Inflammatory macrophage treated with lipopolysaccharide for 4 hours (primary cell): ENCODE data around the gene SLC29A4.
A peak's percentile ranks its signal among the peaks of the same experiment; 100 is the strongest.
"Not testable (repeated sequence)": the region's sequence is repeated elsewhere in the genome, so short reads cannot be mapped to it uniquely, and the experiment has no call there.

ENCODE experiments used
- DNase-seq: peaks from one replicate; pipeline ENCODE4 v3.0.0-alpha.2; 2020

SLC29A4 gene, protein sequence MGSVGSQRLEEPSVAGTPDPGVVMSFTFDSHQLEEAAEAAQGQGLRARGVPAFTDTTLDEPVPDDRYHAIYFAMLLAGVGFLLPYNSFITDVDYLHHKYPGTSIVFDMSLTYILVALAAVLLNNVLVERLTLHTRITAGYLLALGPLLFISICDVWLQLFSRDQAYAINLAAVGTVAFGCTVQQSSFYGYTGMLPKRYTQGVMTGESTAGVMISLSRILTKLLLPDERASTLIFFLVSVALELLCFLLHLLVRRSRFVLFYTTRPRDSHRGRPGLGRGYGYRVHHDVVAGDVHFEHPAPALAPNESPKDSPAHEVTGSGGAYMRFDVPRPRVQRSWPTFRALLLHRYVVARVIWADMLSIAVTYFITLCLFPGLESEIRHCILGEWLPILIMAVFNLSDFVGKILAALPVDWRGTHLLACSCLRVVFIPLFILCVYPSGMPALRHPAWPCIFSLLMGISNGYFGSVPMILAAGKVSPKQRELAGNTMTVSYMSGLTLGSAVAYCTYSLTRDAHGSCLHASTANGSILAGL

DNA sequence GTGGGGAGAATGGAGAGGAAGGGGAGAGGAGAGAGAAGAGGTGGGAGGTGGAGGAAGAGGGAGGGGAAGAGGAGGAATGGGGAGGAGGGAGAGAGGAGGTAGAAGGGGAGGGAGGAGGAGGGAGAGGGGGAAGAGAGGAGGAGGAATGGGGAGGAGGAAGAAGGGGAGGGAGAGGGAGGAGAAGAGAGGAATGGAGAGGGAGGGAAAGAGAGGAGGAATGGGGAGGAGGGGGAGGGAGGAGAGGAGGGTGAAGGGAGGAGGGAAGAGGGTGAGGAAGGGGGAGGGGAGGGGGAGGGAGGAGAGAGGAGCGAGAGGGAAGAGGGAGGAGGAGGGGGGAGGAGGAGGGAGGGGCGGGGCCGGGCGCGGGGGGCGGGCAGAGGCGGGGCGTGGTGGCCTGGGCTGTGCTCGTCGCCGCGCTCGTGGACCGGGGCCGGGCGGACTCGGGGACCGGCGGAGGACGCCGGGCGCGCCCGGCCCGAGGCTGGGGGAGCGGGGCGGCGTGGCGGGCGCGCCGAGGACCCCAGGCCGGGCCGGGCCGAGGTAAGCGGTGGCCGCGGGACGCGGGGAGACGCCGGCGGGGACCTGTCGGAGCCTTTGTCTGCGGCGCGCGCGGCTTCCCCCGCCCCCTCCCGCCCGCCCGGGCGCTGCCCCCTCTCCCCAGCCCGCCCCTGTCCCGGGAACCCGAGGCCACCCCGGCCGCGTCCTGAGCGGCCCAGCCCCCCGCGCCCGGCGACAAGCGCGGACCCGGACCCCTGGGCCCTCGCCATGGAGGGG lies at the start of gene SLC29A4:
SLC29A4 (plus strand) TSS at position 401 of the 774 bp plus-strand sequence. CDS start 4,874 bp downstream, outside the sequence.
- DNase-seq = peak; percentile 20

DNA sequence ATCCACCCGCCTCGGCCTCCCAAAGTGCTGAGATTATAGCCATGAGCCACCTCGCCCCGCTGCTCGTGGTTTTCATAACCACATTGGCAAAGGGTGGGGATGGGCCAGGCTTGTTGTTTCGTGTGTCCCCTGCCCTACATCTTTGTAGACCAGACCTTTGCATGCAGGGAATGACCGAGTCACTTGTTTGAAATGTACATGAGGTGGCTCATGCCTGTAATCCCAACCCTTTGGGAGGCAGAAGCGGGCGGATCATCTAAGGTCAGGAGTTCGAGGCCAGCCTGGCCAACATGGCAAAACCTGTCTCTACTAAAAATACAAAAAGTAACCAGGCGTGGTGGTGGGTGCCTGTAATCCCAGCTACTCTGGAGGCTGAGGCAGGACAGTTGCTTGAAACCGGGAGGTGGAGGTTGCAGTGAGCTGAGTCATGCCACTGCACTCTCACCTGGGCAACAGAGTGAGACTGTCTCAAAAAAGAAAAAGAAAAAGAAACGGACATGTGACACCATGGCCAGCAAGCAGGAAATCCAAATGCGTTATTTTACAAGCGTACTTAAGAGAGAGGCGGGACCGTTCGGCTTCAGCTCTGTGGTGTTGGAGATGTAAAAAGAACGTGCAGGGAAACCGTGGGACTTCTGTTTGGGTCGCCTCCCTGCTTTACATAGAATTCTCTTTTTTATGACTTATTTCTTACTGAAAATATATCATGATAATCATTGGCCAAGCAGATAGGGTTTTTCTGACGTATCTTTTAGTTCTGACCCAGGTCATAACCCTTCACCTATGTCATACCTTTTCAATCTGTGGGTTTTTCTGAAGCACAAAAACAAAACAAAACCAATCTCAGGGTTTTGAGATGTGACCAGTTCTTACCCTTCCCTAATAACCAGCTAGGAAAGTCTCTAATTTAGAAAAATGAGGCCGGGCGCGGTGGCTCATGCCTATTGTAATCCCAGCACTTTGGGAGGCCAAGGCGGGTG lies 47.6 kb upstream of the SLC29A4 start:
- no peak for DNase-seq

DNA sequence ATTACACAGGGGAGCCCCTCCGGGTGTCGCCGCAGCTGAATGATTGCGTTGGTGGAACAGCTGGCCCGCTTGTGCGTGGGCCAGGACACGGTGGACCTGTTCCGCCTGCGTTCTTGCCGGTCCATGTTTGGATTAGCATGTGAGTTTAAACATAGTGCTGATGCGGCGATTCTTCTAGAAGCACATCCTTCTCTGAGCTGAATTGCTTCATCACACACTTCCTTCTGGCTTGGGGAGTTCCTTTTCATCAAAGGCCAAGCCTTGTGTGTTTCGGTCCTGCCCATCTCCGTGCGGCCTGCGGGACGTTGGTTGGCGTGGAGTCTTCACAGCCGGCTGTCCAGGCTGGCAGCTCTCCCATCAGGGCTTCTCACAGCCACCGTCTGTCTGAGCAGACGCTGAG lies 45.5 kb upstream of the SLC29A4 start:
- peak; percentile 91 for DNase-seq

DNA sequence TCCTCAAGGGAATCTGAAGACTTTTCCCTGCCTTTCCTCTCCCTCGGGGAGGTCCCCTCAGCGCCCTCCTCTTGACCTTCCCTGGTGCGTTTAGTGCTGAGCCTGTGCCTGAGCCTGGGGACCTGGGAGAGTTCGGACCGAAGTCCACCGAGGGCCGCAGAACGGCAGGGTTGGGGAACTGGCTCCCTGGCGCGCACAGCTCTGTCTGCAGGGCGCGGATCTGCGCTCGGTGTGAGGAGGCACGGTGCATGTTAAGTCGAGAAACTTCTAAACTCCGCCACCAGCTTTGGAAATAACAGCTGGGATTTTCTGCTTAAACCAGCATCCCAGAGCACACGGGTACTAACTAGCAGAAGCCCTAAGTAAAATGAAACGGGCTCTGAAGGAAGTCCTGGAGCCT lies 44.2 kb upstream of the SLC29A4 start:
- no peak for DNase-seq

DNA sequence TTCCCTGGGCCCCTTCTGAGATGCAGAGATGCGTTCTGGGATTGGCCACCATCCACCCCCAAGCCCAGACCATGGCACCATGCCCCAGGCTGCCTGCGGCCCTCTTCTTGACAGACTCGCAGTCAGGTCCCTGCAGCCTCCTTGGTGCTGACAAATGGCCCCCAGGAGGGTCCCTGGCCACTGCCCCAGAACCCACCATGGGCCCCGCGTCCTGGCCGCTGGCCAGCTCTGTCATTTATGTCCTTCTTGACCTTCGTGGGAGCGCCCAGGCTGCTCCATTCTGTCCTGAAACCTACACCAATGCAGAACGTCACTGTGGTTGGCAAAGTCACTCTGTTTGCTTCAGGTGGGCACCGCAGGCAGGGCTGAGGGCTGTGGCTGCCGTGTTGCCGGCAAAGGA lies 39.5 kb upstream of the SLC29A4 start:
- DNase-seq = no peak

DNA sequence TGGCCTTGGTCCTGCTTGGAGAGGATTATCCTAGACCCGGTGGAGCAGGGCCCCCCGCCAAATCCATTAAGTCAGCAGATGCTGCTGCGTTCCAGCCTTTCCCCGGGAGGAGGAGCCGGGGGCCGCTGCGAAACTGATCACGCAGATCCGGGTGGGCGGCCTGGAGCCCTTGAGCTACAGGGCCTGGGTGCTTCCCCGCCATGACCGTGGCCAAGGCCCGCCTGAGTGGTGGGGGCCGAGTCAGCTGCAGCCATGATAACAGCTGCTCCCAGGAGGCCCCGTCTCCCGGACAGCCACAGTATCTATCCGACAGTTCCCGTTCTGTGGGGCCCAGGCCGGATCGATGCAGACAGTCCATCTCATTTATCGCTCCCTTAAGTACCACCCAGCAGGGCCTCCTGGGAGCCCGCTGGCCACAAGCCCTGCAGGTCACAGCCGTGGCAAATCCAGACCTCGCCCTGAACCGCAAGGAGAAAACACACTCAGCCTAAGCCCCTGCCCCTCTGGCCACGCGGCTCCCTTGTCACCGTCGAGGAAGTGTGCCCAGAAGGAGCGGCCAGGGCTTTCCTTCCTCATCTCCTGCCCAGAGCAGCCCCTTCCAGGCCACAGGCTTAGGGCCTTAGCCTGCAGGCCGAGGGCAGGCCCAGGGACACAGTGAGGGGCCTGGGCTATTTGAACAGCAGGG lies 34.4 kb upstream of the SLC29A4 start:
- DNase-seq = no peak

DNA sequence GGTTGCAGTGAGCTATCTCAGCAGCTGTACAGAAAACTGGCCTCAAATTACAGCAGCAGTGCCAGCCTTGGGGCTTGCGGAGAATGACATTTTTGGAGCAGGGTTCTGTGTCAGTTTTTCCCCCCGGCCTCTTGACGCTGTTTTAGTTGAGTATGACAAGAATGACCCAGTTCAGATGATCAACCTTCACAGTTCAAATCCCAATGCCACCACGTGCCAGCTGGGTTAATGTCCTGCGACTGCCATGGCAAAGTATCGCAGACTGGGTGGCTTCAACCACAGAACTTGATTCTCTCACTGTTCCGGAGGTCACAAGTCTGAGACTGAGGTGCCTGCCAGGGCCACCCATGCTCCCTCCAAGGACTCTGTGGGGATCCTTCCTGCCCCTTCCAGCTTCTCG lies 32.0 kb upstream of the SLC29A4 start:
- DNase-seq = not testable (repeated sequence)

DNA sequence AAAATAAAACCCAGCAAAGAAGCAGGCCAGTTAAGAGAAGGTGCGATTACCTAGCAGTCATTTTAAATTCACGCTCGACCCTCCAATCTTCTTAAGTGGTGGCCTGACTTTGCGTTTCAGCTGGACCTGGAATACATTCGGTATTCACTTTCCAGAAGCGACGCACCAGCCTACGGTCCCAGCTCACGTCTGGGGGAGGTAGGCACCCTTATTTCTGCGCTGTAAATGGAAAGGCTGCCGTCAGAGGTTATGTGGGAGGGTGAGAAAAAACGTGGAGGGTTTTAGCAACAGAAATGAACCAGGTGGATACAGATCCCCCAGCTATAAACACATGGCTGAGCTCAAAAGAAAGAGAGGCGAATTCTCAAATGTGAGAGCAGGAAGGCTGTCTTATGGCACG lies 29.2 kb upstream of the SLC29A4 start:
- not testable (repeated sequence) for DNase-seq

DNA sequence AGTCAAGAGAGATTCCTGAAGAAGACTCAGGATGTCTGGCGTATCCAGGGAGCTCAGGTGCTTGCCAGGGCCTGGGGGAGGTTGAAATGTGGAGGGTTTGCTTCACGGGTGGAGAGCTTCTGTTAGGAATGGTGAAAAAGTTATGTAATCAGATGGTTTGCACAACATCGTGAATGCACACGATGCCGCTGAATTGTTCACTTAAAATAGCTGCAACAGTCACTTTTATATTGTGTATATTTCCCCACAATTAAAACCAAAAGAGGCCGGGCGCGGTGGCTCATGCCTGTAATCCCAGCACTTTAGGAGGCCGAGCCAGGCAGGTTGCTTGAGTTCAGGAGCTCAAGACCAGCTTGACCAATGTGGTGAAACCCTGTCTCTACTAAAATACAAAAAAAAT lies 28.4 kb upstream of the SLC29A4 start:
- peak; percentile 29 for DNase-seq

DNA sequence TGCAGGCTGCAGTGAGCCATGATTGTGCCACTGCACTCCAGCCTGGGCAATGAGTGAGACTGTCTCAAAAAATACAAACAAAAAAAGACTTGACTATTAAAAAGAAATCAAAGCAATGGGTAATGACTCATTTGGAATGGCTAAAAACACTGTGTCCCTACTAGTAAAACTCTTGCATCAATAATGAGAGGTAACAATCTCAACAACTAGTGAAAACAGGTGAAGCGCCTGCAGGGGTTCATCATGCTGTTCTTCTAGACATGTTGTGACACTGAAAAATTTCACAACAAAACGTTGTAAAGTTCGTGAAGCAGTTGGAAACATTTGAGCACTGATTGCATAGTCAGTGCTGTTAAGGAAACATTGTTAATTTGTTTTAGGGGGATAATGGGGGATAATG lies 26.9 kb upstream of the SLC29A4 start:
- no peak for DNase-seq

DNA sequence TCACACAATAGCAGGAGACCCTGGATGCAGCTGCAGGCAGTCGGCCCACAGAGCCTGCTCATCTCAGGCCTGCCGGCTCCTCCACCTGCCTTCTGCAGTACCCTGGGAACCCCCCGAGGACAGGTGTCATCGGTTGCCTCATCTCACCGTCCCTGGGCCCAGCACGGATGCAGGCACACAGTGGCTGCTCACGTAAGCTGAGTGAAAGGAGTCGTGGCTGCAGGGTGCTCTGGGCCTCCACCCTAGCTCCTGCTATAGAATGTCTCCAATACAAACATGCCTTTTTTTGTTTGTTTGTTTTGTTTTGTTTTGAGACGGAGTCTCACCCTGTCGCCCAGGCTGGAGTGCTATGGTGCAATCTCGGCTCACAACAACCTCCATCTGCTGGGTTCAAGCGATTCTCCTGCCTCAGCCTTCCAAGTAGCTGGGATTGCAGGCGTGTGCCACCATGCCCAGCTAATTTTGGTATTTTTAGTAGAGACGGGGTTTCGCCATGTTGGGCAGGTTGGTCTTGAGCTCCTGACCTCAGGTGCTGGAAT lies 22.1 kb upstream of the SLC29A4 start:
- not testable (repeated sequence) for DNase-seq

DNA sequence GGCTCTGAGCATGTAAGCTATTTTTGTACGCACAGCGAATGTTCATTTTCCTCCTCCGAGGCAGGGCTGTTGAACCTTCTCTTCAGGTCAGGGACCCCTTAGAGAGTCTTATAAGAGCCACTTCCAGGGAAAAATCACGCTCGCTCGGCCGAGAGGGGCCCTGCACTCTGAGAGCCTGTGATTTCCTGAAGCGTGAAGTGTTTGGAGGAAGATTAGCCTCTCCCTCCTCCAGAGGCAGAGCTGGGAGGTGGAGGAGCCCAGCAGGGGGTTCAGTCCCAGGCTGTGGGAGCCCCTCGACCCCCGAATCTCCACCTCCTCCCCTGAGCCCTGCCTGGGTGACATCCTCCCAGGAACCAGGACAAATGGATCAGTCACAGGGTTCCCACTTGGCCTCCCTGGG lies 19.7 kb upstream of the SLC29A4 start:
- not testable (repeated sequence) for DNase-seq

DNA sequence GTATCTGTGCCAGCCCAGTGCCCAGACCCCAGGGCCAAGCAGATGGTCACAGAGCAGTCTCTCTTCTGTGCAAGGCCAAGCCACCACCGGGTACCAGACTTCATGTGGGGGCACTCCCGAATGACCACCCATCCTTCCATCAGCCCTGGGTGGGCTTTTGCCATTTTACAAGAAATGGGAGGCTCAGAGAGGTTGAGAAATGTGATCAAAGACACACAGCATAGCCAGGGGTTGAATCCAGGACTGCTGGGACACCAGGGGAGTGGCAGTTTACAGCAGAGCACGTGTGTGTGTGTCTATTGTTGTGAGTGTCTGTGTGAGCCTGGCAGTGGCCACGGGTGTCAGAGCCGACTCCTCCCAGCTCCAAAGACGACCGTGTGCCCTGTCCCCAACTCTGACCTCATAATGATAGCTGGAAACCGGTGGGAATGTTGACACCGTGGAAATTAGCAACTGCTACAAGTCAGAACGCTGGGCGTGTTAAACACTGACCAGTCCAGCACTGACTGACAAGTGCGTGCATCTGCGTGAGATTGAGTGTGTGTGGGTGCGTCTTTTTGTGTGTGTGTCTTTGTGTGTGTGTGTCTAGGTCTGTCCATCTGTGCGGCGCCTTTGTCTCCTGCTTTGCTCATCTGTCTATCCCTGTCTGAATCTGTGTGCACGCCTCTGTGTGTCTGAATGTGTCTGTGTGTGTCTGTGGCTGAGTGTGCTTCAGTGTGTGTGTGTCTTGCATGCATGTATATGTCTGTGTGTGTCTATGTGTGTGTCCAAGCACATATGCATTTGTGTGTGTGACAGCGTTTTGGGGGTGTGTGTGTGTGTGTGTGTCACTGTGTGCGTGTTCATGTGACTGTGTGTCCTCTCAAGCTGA lies 17.2 kb upstream of the SLC29A4 start:
- no peak for DNase-seq

DNA sequence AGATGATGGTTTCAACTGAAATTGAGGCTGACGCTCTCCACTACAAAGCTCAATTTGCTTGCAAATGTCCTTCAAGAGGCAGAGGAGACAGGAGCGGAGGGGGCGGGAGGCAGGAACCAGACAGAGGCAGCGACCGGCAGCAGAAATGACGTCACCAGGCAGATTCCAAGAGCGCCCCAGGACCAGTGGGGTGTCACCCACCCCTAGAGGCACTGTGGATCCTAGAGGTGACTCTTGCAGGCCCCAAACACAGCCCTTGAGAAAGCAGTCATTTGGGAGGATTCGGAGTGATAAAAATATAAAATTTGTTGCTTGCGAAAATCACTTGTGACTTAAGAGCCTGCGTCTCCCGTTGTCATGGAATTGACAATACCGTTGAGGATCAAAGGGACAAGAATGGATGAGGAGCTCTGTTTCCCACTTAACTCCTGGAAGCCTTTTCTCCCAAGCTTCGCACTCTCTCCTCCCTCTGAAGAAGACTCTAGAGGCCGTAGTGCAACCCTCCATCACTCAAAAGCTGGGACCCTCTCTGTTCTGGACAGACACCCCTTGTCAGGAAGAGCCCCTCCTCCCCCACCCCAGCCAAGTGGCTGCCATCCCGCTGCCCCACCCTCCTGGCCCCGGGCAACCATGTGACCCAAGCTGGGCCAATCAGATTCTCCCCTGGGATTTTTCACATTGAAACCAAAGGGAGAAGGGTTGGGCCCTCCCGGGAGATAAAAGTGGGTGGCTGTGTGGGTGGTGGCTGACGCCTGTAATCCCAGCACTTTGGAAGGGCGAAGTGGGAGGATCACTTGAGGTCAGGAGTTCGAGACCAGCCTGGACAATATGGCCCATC lies 16.3 kb upstream of the SLC29A4 start:
- DNase-seq = no peak

DNA sequence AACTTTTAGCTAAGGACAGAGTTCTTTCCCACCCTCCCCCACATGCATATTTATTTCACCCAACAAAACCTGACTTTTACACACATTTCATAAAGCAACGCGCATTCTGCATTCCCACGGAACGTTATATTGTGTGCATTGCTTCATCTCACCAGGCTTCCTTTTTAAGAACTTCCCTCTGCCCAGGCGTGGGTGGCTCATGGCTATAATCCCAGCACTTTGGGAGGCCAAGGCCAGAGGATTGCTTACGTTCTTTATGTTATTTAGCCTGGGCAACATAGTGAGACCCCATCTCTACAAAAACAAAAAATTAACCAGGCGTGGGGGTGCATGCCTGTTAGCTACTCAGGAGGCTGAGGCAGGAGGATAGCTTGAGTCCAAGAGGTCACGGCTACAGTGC lies 14.9 kb upstream of the SLC29A4 start:
- peak; percentile 77 for DNase-seq

DNA sequence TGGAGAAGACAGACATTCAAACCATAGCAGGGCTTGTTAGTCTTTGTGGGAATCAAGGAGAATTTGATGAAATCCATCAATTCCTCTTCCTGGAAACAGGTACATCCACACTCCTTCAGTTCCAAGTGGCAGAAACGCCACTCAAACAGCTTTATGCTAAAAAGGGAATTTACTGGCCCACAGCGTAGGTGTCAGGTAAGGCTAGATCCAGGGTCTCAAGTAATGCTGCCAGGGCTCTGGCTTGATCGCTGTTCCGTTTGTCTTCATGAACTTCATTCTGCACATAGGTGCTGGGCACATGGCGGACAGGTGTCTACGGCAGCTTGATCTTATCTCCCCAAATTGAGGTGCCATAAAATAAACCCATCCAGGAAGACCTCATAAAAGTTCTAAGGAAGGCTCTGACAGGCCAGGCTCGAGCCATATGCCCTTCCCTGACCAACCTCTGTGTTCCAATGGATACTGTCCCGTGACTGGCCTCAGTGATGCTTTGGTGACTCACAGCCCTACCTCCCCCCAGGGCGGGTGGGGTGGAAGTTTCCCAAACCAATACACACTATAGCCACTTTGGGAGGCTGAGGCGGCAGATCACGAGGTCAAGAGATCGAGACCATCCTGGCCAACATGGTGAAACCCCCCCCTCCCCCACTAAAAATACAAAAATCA lies 12.6 kb upstream of the SLC29A4 start:
- not testable (repeated sequence) for DNase-seq

DNA sequence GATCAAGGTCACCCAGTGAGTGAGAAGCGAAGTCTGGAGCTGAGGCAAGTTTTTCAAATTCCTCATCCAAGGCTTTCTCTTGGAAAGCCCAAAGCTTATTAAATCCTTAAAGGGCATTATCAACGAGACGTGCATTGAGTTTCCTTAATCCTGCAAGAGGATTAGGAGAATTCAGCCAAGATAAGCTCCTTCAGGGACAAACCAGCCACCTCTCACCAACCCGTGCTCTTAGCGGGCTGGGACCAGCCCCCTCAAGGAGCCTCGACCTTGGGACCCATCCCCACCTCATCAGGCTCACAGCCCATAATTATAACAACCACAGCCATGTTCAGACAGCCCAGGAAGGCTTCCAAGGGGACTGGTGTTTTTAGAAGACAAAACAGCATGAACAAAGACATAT lies 12.0 kb upstream of the SLC29A4 start:
- DNase-seq = no peak

DNA sequence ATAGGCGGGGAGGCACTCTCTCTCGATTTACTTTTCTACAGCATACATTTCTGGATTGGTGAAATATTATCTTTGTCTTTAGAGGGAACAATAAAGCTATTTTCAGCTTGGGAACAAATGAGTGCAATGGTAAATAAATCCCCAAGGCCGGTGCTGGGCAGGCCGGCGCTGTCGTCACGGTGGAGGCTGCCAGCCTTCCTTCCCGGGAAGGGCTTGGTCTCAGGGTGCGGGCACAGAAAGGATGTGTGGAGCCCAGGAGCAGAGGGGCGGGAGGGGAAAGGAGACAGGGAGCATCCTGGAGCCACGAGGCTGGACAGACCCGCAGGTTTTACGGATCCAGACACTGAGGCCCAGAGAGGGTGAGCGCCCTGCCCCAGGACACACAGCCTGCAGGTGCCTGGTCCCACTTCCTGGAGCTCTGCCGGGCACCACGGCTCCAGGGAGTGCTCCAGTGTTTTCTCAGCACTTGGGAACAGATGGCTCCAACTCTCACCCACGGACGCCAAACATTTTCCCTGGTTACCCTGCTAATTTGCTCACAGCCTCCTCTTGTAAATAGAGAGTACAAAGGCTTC lies 8.8 kb upstream of the SLC29A4 start:
- DNase-seq = not testable (repeated sequence)

DNA sequence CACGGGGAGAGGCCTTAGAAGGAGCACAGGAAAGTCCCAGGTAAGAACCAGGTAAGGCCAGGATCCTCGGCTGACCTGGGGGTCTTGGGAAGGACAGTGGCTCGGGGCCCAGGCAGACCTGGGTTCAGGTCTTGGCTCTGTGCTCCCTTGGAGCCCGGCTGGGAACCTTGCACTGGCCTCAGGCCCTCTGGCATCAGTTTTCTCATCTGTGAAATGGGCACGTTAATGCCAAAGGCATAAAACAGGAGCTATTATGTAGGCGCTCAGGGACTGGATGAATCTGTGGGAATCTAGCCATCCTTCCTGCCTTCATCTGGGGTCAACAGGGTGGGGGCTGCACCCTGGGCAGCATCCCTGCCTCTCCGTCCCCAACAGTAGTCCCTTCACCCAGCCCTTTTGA lies 8.3 kb upstream of the SLC29A4 start:
- no peak for DNase-seq
